ENCODE measurements around the gene PTPN4. TPM values are rescaled to one million over a fixed set of nuclear protein-coding genes. Genes with fewer than 3 reads are reported as not detected.

Gene PTPN4
- total and polyA plus RNA-seq, 2 of the 8 experiments (the other 6 are each of a cell fraction or from before 2014, with no cell fraction given), result 28.5 to 105 TPM

DNA sequence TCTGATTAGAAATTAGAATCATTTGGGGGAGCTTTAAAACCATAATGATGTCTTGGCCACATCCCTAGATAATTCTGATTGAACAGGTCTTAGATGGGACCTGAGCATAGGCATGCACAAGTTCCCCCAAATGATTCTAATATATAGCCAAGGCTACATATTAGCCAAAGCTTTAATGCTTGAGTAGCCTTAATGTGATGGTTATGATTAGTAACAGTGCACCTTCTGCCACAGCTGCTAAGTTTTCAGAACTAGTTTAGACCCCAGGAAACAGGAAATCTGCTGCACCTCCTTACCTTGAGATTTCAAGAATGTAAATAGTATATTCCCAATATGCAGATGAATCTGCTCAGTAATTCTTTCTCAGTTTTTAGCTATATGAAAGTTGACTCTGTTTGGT lies 119.8 kb downstream of the PTPN4 start (continued):
- TF ChIP-seq, protein P1, sequence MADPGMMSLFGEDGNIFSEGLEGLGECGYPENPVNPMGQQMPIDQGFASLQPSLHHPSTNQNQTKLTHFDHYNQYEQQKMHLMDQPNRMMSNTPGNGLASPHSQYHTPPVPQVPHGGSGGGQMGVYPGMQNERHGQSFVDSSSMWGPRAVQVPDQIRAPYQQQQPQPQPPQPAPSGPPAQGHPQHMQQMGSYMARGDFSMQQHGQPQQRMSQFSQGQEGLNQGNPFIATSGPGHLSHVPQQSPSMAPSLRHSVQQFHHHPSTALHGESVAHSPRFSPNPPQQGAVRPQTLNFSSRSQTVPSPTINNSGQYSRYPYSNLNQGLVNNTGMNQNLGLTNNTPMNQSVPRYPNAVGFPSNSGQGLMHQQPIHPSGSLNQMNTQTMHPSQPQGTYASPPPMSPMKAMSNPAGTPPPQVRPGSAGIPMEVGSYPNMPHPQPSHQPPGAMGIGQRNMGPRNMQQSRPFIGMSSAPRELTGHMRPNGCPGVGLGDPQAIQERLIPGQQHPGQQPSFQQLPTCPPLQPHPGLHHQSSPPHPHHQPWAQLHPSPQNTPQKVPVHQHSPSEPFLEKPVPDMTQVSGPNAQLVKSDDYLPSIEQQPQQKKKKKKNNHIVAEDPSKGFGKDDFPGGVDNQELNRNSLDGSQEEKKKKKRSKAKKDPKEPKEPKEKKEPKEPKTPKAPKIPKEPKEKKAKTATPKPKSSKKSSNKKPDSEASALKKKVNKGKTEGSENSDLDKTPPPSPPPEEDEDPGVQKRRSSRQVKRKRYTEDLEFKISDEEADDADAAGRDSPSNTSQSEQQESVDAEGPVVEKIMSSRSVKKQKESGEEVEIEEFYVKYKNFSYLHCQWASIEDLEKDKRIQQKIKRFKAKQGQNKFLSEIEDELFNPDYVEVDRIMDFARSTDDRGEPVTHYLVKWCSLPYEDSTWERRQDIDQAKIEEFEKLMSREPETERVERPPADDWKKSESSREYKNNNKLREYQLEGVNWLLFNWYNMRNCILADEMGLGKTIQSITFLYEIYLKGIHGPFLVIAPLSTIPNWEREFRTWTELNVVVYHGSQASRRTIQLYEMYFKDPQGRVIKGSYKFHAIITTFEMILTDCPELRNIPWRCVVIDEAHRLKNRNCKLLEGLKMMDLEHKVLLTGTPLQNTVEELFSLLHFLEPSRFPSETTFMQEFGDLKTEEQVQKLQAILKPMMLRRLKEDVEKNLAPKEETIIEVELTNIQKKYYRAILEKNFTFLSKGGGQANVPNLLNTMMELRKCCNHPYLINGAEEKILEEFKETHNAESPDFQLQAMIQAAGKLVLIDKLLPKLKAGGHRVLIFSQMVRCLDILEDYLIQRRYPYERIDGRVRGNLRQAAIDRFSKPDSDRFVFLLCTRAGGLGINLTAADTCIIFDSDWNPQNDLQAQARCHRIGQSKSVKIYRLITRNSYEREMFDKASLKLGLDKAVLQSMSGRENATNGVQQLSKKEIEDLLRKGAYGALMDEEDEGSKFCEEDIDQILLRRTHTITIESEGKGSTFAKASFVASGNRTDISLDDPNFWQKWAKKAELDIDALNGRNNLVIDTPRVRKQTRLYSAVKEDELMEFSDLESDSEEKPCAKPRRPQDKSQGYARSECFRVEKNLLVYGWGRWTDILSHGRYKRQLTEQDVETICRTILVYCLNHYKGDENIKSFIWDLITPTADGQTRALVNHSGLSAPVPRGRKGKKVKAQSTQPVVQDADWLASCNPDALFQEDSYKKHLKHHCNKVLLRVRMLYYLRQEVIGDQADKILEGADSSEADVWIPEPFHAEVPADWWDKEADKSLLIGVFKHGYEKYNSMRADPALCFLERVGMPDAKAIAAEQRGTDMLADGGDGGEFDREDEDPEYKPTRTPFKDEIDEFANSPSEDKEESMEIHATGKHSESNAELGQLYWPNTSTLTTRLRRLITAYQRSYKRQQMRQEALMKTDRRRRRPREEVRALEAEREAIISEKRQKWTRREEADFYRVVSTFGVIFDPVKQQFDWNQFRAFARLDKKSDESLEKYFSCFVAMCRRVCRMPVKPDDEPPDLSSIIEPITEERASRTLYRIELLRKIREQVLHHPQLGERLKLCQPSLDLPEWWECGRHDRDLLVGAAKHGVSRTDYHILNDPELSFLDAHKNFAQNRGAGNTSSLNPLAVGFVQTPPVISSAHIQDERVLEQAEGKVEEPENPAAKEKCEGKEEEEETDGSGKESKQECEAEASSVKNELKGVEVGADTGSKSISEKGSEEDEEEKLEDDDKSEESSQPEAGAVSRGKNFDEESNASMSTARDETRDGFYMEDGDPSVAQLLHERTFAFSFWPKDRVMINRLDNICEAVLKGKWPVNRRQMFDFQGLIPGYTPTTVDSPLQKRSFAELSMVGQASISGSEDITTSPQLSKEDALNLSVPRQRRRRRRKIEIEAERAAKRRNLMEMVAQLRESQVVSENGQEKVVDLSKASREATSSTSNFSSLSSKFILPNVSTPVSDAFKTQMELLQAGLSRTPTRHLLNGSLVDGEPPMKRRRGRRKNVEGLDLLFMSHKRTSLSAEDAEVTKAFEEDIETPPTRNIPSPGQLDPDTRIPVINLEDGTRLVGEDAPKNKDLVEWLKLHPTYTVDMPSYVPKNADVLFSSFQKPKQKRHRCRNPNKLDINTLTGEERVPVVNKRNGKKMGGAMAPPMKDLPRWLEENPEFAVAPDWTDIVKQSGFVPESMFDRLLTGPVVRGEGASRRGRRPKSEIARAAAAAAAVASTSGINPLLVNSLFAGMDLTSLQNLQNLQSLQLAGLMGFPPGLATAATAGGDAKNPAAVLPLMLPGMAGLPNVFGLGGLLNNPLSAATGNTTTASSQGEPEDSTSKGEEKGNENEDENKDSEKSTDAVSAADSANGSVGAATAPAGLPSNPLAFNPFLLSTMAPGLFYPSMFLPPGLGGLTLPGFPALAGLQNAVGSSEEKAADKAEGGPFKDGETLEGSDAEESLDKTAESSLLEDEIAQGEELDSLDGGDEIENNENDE (IDR thresholded peaks at IDR 0.05; ENCODE audit: insufficient replicate concordance, low read length), result no peak
- TF ChIP-seq HDAC6 (IDR thresholded peaks at IDR 0.05; ENCODE audit: low read depth, low read length) (no peak), RFX5 (IDR thresholded peaks at IDR 0.05; ENCODE audit: borderline replicate concordance, low read depth, low read length) (no peak), RBBP5 (IDR thresholded peaks at IDR 0.05; ENCODE audit: borderline replicate concordance, low read depth, low read length) (no peak), BCL11A (IDR thresholded peaks at IDR 0.05; ENCODE audit: low read depth in 2 of 2, low read length in 2 of 2) (no peak), GTF2F1 (IDR thresholded peaks at IDR 0.05; ENCODE audit: borderline replicate concordance, low read depth, low read length) (no peak), CREB1 (IDR thresholded peaks at IDR 0.05) (no peak), EP300 (IDR thresholded peaks at IDR 0.05; ENCODE audit: borderline replicate concordance in 1 of 2, low read depth in 2 of 2, low read length in 2 of 2) (no peak), BACH1 (IDR thresholded peaks at IDR 0.05; ENCODE audit: low read length) (no peak), NRF1 (IDR thresholded peaks at IDR 0.05; ENCODE audit: low read depth, low read length) (no peak), BRCA1 (IDR thresholded peaks at IDR 0.05; ENCODE audit: low read depth, low read length) (no peak), EZH2 (IDR thresholded peaks at IDR 0.05; ENCODE audit: low read depth, low read length, severe bottlenecking) (no peak)

Data from H1 (cell line).